Ovary (tissue), 9 donors: ENCODE measurements around the gene GABBR1. TPM values are rescaled to one million over a fixed set of nuclear protein-coding genes. Genes with fewer than 3 reads are reported as not detected.

Experiments
- DNase-seq, 5 donors: peaks; one replicate each; pipeline ENCODE4 v3.0.0-alpha.2; 2019 to 2020
- H3K27ac ChIP-seq, 2 donors: fragments of 200-600 bp; one replicate each; pipeline versions ENCODE4 v1.5.1 to v1.8.0; 2019 to 2022
- H3K27me3 ChIP-seq: fragments of 200-600 bp; one replicate; pipeline ENCODE4 v1.8.0; 2022
- H3K36me3 ChIP-seq: fragments of 200-600 bp; sonication (generic); one replicate; pipeline ENCODE4 v1.5.1; 2019
- H3K4me1 ChIP-seq: one replicate; pipeline ENCODE4 v1.8.1; 2013; ENCODE audit warnings: mild to moderate bottlenecking, moderate library complexity; ENCODE audit not compliant: insufficient read depth
- H3K4me3 ChIP-seq: fragments of 200-600 bp; sonication (generic); one replicate; pipeline ENCODE4 v1.5.1; 2017
- H3K9me3 ChIP-seq, 2 donors: fragments of 200-600 bp in 1 of 2; sonication (generic) in 1 of 2; one replicate each; pipeline versions ENCODE4 v1.5.1 to v1.8.1; 2013 to 2019; ENCODE audit warnings: mild to moderate bottlenecking in 1 of 2, moderate library complexity in 1 of 2
- EP300 ChIP-seq: sonication (generic); formaldehyde crosslinking; IDR thresholded peaks from one replicate; pipeline ENCODE4 v1.6.1; 2017; ENCODE audit warnings: antibody characterized with exemption
- POLR2A ChIP-seq: fragments of 450-650 bp; IDR thresholded peaks from one replicate; pipeline ENCODE4 v1.6.1; 2017; ENCODE audit warnings: antibody characterized with exemption, mild to moderate bottlenecking, moderate library complexity
- WGBS, 3 donors: extraction: QIAGEN DNeasy Blood & Tissue Kit in 1 of 3; methylation state at CpG; one replicate each; pipeline versions ENCODE4 v1.1.5 to v1.1.7; 2013 to 2017; 5-methylcytosine and 5-hydroxymethylcytosine counted together
- intact Hi-C, 4 donors: fragments of 100-400 bp; cut with DNase I; formaldehyde crosslinking; loops; one replicate each; pipeline versions ENCODE4 v1.11.0 to v1.15.1; 2022 to 2023
- polyA plus RNA-seq, 2 donors: library from polyadenylated mRNA; stranded (reverse); fragments of 200-250 nt in 1 of 2; fragments of 350-450 nt in 1 of 2; fragmentation: Illumina TruSeq in 1 of 2; extraction: RNeasy Lipid Tissue Mini Kit (QIAGEN cat#74804) in 1 of 2; gene quantifications; one replicate each; pipeline ENCODE4 v1.2.3, GENCODE V29; 2013 to 2014
- total RNA-seq, 7 donors: library from RNA; depleted of rRNA in 2 of 7; stranded (reverse); fragments of >200 nt in 2 of 7; fragmentation: NEBNext Ultra II Directional in 3 of 7; extraction: Animal tissue kit (Norgen Biotek cat#: 25700) in 3 of 7; gene quantifications; one replicate each; pipeline versions ENCODE4 v1.1.0 to v1.2.4, GENCODE V29; 2016 to 2023
- TF ChIP-seq, protein P1 (sequence below), 3 donors: fragments of 450-650 bp in 2 of 3; fragments of 200-600 bp in 1 of 3; IDR thresholded peaks; one replicate each; pipeline versions ENCODE4 v1.5.1 to v1.8.0; 2016 to 2022; ENCODE audit warnings: antibody characterized with exemption in 3 of 3, mild to moderate bottlenecking in 1 of 3
- donor health status: DM: no; HTN: no; CAD: no; lungs with moderate emphysema.
- donor health status: DM: no; HTN: no; CAD: no.
- donor health status: Bipolar disorder and iron deficiency.
- donor health status: DM: yes; HTN: yes; CAD: no.
- donor health status: DM: no; HTN: no; CAD: no.
- donor health status: DM: yes; HTN: yes; CAD: no.

GABBR1 gene
- total and polyA plus RNA-seq, 9 donors: 23.0 to 80.0 (median 48.5) TPM

DNA sequence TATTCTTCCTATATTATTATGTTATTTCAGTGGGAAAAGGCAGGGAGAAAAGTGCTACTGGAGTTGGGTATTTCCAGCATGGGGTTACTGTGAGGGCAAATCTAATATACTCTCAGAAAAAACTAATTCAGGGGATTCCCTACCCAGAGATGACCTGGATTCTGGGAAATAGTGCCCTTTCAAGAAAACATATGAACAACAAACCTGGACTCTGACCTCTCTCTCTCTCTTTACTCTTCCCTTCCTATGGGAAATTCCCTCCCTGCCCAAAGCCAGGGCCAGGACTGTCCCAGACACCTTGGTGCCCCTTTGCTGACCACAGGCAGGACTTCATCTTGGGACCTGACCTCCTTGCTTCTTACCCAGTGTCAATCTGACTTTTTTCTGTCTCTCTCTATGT, 71.9 kb downstream of the GABBR1 start:
- no peak overlapping the region for H3K4me3 ChIP-seq
- no peaks in the 10 kb centered on the region for H3K4me1 ChIP-seq
- no peaks in the 10 kb centered on the region for H3K27me3 ChIP-seq
- no peaks in the 10 kb centered on the region for H3K36me3 ChIP-seq
- no peaks in the 10 kb centered on the region for H3K9me3 ChIP-seq
- DNase-seq: no peak
- intact Hi-C loops: no loop called here
- no peak overlapping the region for H3K27ac ChIP-seq
- TF ChIP-seq EP300 (no peak), POLR2A (no peak)
- TF ChIP-seq, protein P1, sequence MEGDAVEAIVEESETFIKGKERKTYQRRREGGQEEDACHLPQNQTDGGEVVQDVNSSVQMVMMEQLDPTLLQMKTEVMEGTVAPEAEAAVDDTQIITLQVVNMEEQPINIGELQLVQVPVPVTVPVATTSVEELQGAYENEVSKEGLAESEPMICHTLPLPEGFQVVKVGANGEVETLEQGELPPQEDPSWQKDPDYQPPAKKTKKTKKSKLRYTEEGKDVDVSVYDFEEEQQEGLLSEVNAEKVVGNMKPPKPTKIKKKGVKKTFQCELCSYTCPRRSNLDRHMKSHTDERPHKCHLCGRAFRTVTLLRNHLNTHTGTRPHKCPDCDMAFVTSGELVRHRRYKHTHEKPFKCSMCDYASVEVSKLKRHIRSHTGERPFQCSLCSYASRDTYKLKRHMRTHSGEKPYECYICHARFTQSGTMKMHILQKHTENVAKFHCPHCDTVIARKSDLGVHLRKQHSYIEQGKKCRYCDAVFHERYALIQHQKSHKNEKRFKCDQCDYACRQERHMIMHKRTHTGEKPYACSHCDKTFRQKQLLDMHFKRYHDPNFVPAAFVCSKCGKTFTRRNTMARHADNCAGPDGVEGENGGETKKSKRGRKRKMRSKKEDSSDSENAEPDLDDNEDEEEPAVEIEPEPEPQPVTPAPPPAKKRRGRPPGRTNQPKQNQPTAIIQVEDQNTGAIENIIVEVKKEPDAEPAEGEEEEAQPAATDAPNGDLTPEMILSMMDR (IDR thresholded peaks at IDR 0.05): no peak

DNA sequence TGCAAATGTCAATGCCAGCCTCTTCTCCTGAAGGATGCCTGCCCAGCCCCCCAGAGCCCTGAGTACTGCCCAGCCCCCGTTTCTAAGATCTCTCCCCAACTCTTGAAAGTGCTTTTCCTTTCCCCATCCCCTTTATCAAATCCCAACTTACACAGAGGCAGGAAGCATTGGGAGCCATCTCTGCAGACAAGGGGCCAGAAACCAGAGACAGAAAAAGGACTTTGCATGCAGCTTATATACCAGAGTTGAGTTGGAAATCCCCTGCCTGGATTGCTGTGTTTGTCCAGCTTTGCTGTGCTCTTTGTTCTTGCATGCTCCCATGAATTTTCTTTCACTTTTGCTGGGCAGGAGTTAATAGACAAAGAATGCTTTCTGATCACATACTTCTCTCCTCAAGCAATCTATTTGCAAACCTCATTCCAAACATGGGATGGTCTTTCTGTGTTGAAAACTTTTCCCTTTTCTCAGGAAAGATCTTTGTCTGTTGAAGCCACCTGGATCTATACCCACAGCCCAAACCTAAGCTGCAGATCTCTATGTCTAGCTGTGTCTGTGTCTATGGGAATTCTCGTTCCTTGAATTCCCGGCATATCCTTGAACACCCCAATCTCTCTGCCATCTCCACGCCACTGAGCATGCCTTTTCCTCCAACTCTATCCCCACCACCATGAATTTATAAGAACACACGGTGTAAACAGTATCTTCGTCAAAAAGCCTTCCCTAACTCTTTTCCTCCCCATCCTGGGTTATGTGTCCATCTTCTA, 73.3 kb downstream of the GABBR1 start, which contains the start of gene UBD:
Gene UBD, minus strand, starts transcription at position 209 of the 764 bp plus-strand sequence. Its CDS starts 31 bp downstream, at position 178.
- Histone ChIP-seq H3K27me3 (no peaks in the 10 kb centered on the region), H3K4me1 (no peaks in the 10 kb centered on the region), H3K9me3 (no peaks in the 10 kb centered on the region), H3K27ac (no peak within 1 kb of the TSS), H3K4me3 (no peak within 1 kb of the TSS), H3K36me3 (no peaks in the 10 kb centered on the region)
- no peak for DNase-seq
- TF ChIP-seq POLR2A: no peak
- TF ChIP-seq, protein P1 (IDR thresholded peaks at IDR 0.05): no peak
- intact Hi-C loops: no loop called here
- WGBS, 3 donors: 65 to 79% (median 70%) methylated on average over 6 of the region's 6 CpGs

DNA sequence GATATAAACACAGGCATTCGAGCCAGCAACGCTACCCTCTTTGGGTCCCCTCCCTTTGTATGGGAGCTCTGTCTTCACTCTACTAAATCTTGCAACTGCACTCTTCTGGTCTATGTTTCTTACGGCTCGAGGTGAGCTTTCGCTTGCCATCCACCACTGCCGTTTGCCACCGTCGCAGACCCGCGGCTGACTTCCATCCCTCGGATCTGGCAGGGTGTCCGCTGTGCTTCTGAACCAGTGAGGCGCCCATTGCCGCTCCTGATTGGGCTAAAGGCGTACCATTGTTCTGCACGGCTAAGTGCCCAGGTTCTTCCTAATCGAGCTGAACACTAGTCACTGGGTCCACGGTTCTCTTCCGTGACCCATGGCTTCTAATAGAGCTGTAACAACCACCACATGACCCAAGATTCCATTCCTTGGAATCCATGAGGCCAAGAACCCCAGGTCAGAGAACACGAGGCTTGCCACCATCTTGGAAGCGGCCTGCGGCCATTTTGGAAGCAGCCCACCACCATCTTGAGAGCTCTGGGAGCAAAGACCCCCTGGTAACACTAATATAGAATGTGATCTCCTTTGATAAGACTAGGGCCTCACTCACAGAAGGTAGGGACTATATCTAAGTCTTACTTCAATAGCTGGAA, 74.4 kb downstream of the GABBR1 start:
- WGBS, 3 donors: 89 to 91% (median 89%) methylated on average over 22 of the region's 22 CpGs
- no peak for DNase-seq
- TF ChIP-seq, protein P1 (IDR thresholded peaks at IDR 0.05): no peak
- TF ChIP-seq POLR2A: no peak
- TF ChIP-seq EP300: no peak
- H3K36me3 ChIP-seq: no peaks in the 10 kb centered on the region
- intact Hi-C loops: no loop called here
- no peak overlapping the region for H3K4me3 ChIP-seq
- no peak overlapping the region for H3K27ac ChIP-seq
- H3K27me3 ChIP-seq: no peaks in the 10 kb centered on the region
- peaks cover 3% of the 10 kb centered on the region for H3K4me1 ChIP-seq
- H3K9me3 ChIP-seq: no peaks in the 10 kb centered on the region

DNA sequence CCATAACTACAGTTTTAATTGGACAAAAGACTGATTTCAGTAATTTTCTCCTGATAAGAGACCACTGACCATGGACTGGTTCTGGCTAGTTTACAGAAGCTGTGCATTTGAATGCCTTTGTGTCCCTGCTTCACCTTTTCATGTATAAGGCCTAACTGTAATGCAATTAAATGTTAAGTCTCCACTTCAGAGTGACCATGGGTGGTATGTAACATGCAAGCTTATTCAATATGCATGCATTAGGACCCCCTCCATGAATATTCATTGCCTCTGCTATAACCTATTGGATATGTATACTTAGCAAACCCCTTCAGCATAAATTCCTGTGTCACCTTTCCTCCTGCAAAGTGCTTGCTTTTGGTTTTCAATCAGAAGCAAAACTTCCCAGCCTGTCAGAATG, 75.7 kb downstream of the GABBR1 start:
- no peak overlapping the region for H3K4me3 ChIP-seq
- no peaks in the 10 kb centered on the region for H3K27me3 ChIP-seq
- H3K9me3 ChIP-seq: no peaks in the 10 kb centered on the region
- TF ChIP-seq POLR2A: no peak
- H3K4me1 ChIP-seq: peaks cover 6% of the 10 kb centered on the region
- intact Hi-C loops: no loop called here
- H3K27ac ChIP-seq: no peak overlapping the region
- no peak for DNase-seq
- no peaks in the 10 kb centered on the region for H3K36me3 ChIP-seq

DNA sequence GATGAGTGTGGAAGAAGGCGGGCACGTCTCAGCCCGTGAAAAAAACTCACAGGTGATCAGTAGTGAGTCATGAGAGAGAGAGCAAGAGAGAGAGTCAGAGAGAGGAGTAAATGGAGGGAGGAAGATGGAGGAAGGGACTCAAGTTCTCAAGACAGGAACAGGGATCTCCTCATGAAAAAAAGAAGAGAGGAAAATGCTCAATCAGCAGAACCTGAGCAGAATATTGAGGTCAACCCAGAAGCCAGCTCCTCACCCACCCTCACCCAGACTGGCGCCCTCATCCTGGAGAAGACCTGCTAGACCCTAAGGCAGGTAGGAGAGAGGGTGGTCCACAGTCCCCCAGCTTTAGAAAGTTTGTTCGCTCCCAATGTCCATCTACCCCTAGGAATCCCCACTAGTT, 78.2 kb downstream of the GABBR1 start:
- DNase-seq: no peak
- TF ChIP-seq POLR2A (no peak), EP300 (no peak)
- TF ChIP-seq, protein P1 (IDR thresholded peaks at IDR 0.05): no peak
- H3K4me1 ChIP-seq: peaks cover 6% of the 10 kb centered on the region
- H3K4me3 ChIP-seq: no peak overlapping the region
- H3K27ac ChIP-seq: no peak overlapping the region
- H3K36me3 ChIP-seq: no peaks in the 10 kb centered on the region
- intact Hi-C loops: no loop called here
- 83 to 89% (median 85%) methylated on average over 5 of the region's 5 CpGs for WGBS, 3 donors
- H3K27me3 ChIP-seq: no peaks in the 10 kb centered on the region
- H3K9me3 ChIP-seq: no peaks in the 10 kb centered on the region
